SK-MEL-5 (cell line): ENCODE results near the gene ARHGAP20. TPM values are rescaled to one million over a fixed set of nuclear protein-coding genes. Genes with fewer than 3 reads are reported as not detected.

ENCODE experiments used
- DNase-seq: peaks from one replicate; pipeline ENCODE4 v3.0.0-alpha.2; 2016; ENCODE audit warnings: low read depth, low spot score
- in situ Hi-C: cut with HindIII; loops from 2 replicates; pipeline ENCODE4 v1.10.0; 2016; ENCODE audit warnings: low sequenced_read_pairs, high pct_unique_total_duplicates, low pct_unique_long_range_greater_than_20kb
- polyA plus RNA-seq, 2 experiments: library from polyadenylated mRNA; depleted of rRNA; stranded (reverse); fragments of >200 nt; gene quantifications; 2 replicates each; pipeline ENCODE4 v1.2.3, GENCODE V29; 2015
- total RNA-seq: library from RNA; depleted of rRNA; stranded (reverse); fragments of >200 nt; shearing (Covaris generic); gene quantifications from 2 replicates; pipeline ENCODE4 v1.2.3, GENCODE V29; 2014; rRNA removed

The ARHGAP20 gene, protein sequence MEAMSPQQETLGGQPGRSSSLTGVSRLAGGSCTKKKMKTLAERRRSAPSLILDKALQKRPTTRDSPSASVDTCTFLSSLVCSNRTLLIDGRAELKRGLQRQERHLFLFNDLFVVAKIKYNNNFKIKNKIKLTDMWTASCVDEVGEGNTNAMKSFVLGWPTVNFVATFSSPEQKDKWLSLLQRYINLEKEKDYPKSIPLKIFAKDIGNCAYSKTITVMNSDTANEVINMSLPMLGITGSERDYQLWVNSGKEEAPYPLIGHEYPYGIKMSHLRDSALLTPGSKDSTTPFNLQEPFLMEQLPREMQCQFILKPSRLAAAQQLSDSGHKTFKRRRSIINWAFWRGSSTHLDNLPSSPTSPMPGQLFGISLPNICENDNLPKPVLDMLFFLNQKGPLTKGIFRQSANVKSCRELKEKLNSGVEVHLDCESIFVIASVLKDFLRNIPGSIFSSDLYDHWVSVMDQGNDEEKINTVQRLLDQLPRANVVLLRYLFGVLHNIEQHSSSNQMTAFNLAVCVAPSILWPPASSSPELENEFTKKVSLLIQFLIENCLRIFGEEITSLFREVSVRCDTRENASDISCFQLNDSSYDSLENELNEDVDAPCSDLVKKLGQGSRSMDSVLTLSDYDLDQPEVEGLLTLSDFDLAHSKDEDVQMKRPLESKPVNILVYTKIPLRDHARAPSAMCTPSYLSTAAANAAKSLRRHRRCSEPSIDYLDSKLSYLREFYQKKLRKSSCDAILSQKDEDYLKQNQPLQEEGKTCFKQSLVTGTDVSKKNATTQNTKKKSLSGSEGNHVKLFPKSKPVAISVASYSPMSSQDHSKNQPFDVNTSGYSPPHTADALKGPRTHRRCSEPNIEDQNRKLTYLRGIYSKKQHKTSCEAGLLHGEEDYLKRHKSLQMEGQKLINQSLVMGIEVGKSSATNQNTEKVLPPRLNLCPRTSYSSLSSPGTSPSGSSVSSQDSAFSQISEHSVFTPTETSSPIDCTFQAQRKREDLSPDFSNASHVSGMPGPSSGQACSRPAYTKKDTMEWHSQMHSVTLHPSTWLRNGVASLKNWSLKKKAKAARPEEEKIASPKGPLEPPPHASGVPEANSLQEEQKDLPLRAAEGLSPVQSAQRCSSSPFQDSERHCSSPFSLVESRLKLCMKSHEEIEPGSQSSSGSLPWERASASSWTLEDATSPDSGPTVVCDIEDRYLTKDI
- total RNA-seq: not detected in 2 replicates
- polyA plus RNA-seq (2015; cell fraction: cytosol; rRNA removed): 0.11 and 0.19 TPM in 2 replicates
- not detected in 2 replicates for polyA plus RNA-seq (2015; cell fraction: nucleus; rRNA removed)

DNA sequence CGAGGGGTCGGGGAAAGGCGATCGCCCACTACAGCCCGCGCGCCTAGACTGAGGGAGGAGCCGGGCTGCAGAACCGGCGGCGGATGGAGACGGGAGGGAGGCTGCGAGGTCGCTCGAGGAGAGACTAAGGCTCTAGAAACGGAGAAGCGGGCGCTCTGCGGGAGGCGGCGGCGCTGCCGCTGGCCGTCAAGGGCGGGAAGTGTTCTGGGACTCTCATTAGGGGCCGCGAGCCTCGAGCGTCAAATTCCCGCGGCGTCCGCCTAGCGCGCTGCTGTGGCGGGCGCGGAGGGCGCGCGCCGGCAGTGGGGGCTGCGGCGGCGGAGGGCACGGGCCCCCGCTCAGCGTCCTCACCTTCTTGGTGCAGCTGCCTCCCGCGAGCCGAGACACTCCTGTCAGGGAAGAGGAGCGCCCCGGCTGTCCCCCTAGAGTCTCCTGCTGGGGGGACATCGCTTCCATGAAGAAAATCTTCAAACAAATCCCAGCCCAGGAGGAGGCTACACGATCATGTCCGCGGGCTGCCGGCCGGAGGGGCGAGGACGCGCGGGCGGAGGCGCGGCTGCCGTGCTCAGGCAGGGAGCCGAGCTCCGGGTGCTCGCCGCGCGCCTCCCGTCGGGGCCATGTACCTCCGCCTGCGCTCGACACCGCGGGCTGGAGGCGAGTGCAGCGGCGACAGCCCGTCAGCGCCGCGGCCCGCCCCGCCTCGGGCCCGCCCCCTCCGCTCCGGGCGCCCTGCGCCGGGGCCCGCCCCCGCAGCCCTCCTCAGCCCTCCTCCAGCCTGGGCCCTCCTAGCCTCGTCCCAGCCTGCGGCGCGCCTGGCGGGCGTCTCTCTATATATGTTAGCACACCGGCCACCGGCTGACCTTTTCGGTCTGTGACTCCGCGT is at the start of gene ARHGAP20:
Gene ARHGAP20, minus strand, starts transcription at position 662 of the 883 bp plus-strand sequence. Its CDS starts 206 bp downstream, at position 456.
- in situ Hi-C loops: no loop called here

DNA sequence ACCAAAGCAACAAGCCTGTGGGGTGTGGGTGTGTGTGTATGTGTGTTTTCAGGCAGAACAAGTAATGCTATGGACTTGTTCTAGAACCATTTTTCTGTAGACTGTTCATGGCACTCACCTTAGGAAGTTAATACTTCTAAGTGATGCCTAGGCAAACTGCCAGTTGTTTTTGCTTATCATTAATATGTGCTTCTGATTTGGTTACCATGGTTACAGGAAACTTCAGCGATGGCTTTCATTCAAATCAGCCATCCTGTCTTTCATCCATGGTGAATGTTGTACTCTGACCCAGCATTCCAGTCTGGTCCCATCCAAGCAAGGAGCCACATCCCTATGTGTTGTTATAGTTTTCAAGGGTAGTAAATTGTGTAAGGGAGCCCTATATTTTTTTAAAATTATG is 49.8 kb upstream of the ARHGAP20 start:
- DNase-seq: no peak
- in situ Hi-C loops: no loop called here

More for the DNA sequence above, at the start of gene ARHGAP20:
- peak; percentile 4 for DNase-seq

DNA sequence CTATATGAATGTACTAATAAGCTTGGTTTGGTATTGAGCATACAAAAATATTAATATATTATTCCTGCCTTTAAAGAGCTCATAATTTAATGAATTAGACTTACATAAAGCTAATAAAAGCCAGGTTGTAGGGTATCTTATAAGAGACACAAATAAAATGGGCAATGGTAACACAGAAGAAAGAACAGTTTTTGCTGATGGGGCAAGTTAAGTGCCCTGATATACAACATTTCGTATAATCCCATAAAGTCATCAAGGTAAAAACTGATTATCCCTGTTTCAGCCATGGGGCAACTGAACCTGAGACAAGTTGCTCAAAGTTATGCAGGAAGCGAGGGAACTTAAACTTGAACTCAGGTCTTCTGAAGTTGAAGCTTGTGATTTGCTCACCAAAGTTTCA is 48.9 kb upstream of the ARHGAP20 start:
- in situ Hi-C loops: no loop called here
- DNase-seq: no peak

DNA sequence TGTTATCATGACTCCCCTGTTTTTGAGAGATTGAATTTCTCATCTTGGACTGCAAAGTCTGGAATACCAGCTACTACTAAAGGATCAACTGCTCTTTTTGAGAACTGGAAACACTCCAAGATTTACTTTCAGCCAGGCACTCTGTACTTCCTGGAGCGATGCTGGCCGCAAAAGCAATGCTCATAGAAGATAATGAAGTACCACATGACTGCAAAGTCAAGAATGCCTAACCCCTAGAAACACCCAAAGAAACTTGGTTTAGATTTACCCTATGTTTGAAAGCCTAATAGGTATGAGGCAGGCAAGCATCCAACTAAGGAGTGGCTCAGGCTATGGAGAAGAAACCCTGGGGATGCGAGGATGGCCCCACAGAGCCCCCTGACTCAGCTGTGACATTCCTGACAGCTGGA is 47.7 kb upstream of the ARHGAP20 start:
- no peak for DNase-seq
- in situ Hi-C loops: no loop called here

DNA sequence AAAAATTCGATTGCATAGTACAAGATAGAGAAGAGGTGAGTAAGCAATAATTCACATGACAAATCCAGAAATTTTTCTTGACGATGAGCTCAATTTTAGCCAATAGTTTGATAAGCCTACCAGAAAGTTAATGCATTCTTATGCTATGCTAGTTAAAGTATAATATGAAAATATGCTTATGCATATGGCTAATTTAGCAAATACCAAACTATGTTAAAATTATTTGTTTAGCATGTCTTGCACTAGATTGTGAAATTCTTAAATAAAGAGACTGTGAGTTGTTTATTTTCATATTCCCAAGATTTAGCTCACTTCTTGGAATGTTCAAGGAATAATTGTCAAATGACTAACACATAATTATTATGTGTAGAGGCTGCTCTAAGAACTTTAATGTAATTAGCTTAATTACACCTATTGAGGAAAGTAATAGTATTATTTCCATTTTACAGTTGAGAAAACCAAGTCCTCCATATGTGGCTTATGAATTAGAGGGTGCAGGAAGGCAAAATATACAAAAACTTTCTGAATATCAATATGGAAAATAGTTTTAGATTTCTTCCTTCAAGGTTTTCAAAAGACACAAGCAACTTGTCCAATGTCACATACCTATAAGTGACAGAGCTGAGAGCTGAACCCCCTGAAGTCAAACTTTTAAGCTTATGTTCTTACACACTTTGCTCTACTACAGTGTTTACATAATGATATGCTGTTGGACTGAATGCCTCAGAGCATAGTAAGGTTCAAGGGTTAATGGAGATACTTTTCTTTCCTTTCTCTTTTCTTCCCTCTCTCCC is 45.9 kb upstream of the ARHGAP20 start:
- DNase-seq: no peak
- in situ Hi-C loops: no loop called here

DNA sequence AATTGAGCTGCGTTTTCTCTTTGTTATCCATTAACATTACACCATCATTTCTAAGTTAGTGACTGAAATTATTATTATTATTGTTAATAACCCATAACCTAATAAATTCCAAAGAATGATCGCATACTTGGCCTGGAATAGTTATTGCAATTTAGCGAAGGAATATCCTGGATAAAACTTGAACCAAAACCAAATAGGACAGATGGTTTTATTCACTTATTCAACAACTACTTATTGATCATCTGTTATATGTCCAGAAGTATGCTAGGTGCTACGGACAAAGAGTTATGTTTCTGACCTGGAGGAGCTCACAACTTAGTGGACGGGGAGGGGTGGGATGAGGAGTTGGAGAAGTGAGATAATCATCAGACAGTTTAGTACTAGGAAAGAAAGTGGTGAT is 44.8 kb upstream of the ARHGAP20 start:
- in situ Hi-C loops: no loop called here
- DNase-seq: no peak

DNA sequence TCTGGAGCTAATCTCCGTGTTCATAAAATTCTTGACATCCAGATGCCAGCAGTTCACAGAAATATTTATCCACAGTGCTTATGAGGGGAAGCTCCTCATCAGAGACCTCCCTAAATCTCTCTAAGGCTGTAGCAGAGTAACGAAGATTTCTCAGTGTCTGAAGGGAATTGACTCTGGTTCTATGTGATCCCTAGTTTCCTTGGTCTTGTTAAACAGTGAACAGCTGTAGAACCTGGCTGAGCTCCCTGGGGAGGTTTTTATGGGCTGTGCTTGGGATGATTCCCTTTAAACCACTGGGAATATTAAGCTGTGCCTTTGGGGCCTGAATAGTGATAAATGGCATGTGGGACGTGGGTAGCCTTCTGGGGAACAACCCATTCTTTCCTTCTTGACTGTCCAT is 43.7 kb upstream of the ARHGAP20 start:
- in situ Hi-C loops: no loop called here
- no peak for DNase-seq

DNA sequence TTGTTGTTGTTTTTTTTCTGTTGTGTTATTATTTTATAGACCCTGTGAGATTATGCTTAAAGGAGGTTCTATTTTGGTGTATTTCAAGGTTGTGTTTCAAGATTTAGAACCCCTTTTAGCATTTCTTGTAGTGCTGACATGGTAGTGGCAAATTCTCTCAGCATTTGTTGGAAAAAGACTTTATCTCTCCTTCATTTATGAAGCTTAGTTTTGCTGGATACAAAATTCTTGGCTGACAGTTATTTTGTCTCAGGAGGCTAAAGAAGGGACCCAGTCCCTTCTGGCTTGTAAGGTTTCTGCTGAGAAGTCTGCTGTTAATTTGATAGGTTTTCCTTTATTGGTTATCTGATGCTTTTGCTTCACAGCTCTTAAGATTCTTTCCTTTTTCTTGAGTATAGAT is 40.7 kb upstream of the ARHGAP20 start:
- no peak for DNase-seq
- in situ Hi-C loops: no loop called here

DNA sequence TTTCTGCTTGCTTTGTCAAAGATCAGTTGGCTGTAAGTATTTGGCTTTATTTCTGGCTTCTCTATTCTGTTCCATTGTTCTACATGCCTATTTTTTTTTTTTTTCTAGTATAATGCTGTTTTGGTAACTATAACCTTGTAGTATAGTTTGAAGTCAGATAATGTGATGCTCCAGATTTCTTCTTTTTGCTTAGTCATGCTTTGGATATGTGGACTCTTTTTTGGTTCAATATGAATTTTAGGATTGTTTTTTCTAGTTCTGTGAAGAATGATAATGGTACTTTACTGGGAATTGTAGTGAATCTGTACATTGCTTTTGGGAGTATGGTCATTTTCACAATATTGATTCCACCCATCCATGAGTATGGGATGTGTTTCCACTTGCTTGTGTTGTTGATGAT is 37.9 kb upstream of the ARHGAP20 start:
- DNase-seq: no peak
- in situ Hi-C loops: no loop called here

DNA sequence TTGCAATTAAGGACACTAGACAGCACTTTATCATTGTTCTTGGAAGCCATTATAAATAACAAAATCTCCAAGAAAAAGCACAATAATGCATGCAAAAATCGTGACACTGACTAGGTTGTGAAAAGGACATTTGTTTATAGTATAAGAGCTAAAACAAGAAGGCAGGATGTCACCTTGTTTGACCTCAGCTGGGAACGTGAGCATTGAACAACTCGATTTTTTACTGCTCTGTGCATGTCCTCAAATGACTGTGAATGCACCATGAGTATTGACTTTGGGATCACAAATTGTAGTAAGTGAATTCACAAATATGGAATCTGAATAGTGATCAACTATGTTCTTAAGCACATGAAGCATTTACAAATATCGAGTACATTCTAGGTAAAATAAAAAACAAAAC is 35.3 kb upstream of the ARHGAP20 start:
- in situ Hi-C loops: no loop called here
- DNase-seq: no peak

DNA sequence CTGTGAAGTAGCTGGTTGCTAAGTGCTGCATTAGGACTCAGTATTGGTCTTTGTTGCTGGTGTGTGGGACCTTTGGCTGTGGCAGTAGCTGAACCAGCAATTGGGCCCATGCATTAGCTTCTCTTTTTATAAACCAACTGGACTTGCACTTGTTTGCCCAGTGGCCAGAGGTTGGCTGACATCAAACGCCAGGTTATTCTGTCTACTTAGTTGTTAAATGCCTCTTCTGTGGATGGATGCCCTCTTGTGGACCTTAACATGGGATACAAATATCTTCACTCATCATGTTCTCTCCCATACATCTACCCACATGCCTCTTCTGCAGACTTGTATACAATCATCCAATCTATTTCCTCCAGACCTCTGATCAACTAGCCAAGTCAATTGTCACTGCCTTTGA is 26.4 kb upstream of the ARHGAP20 start:
- in situ Hi-C loops: no loop called here
- peak; percentile 10 for DNase-seq

DNA sequence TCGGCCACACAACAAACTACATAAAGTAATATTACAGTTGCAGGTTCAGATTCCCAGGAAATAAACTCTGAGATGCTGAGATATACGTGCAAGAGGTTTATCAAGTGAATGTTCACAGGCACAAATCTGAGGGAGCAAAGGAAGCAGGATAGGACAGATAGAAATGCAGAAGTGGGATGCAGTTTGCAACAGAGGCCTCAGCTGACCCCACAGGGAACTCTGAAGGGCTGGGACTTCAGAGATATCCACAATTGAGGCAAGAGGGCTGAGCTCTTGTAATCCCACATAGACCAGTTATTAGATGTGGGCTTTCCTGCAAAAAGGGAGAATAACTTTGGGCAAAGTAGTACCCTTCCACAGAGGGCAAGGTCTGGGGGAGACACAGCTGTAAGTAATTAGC is 25.4 kb upstream of the ARHGAP20 start:
- in situ Hi-C loops: no loop called here
- DNase-seq: no peak

DNA sequence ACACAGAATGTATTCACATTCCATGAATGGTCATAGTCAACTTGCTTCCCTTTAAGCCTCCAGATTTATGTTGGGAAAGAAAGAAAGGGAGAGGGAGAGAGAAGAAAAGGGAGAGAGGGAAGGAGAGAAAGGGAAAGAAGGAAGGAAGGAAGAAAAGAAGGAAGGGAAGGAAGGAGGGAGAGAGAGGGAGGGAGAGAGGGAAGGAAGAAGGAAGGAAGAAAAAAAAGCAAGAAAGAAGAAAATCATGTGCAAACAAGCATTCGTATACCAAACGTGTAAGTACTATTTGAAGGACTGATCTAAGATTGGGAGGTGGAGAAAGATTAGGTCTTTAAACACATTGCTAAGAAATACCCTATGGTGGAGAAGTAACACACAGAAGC is 23.9 kb upstream of the ARHGAP20 start:
- DNase-seq: no peak
- in situ Hi-C loops: no loop called here

DNA sequence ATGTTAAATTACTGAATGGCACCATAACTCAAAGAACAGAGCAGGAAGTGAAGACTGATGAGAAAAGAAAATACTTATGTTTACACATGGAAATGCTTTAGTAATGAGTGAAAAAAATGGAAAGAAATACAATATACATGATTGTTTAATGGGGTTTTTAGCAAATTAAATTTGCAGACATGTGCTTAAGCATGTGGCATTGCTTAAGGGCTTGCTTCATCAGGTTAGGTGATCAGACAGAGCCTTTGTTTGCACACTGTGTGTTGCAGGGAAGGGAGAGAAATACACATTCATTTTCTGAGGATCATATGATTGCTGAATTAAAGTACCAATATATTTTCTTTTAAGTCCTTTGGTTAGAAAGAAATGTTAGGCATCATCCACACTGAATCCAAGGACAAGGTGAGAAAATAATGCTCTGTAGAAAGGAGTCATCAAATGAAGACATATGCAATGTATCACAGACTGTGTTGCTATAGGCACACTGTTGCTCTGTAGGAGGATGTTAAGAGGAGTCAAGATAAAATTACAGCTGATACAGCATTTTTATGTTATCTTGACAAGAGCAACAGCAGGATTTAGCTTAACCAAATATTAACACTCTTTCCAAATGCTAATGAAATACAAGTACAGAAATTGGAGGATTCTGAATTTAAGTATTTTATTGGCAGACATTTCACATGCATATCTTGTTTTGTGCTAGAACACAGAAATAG is 23.4 kb upstream of the ARHGAP20 start:
- in situ Hi-C loops: no loop called here
- DNase-seq: no peak

DNA sequence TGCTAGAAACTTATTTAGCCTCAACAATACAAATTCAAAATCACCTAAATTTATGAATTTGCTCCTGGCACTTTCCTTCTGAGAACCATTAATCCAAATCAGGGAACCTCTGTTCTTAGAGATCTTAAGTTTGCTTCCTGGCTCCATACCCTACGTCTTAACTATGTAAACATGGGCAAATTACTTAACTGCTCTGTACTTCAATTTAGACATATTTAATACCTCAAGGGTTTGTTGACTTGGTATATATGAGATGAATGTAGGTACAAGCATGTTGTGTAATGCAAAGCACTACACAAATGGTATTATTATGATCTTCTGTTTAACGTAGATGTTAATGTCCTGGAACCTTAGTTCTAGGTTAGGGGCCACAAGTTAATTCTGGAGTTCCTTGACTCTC is 22.6 kb upstream of the ARHGAP20 start:
- in situ Hi-C loops: no loop called here
- no peak for DNase-seq

DNA sequence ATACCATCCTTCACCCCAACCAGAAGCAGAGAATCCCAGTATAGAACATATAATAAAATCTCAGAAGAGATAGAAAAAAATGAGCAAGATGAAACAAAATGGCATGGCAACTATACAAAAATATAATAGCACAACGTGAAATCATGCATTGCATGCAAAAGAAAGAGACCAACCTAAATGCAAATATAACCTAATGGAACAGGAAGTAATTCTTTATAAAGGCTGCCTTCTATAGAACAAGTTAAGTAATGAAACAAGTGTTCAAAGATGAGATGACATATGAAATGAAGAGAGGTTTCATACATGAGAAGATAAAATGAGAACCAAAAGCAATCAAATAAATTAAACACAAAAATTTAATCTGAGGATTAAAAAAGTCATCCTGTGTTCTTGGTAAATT is 18.5 kb upstream of the ARHGAP20 start:
- DNase-seq: no peak
- in situ Hi-C loops: no loop called here
